ENCODE results near the gene NR2F1-AS1.
A peak's percentile ranks its signal among the peaks of the same experiment; 100 is the strongest.

Gene NR2F1-AS1

GRCh38 chr5:93580927-93581445, at the start of gene NR2F1-AS1:
TSS of gene NR2F1-AS1 (minus strand) at chr5:93581219.
- DNase-seq (ENCODE audit: low read depth in 2 of 2): no peak

GRCh38 chr5:93626801-93627200, 45.8 kb upstream of the NR2F1-AS1 start:
- no peak for DNase-seq (ENCODE audit: low read depth in 2 of 2)

GRCh38 chr5:93623153-93623552, 42.1 kb upstream of the NR2F1-AS1 start:
- no peak for DNase-seq (ENCODE audit: low read depth in 2 of 2)

- no peak for DNase-seq (ENCODE audit: low read depth in 2 of 2)
Measured at GRCh38 chr5:93622240-93622885, 41.3 kb upstream of the NR2F1-AS1 start.

GRCh38 chr5:93621327-93621798, 40.3 kb upstream of the NR2F1-AS1 start:
- DNase-seq (ENCODE audit: low read depth in 2 of 2): no peak

GRCh38 chr5:93620487-93621326, 39.7 kb upstream of the NR2F1-AS1 start:
- peak in 1 of 2 donors; percentile 33 for DNase-seq (ENCODE audit: low read depth in 2 of 2)

GRCh38 chr5:93616538-93617174, 35.6 kb upstream of the NR2F1-AS1 start:
- no peak for DNase-seq (ENCODE audit: low read depth in 2 of 2)

- DNase-seq (ENCODE audit: low read depth in 2 of 2): no peak
Measured at GRCh38 chr5:93612855-93613243, 31.8 kb upstream of the NR2F1-AS1 start.

- no peak for DNase-seq (ENCODE audit: low read depth in 2 of 2)
Measured at GRCh38 chr5:93611976-93612854, 31.2 kb upstream of the NR2F1-AS1 start.

- DNase-seq (ENCODE audit: low read depth in 2 of 2): no peak
Measured at GRCh38 chr5:93611273-93611975, 30.4 kb upstream of the NR2F1-AS1 start.

GRCh38 chr5:93610581-93611272, 29.7 kb upstream of the NR2F1-AS1 start:
- DNase-seq (ENCODE audit: low read depth in 2 of 2): no peak

GRCh38 chr5:93609762-93610161, 28.7 kb upstream of the NR2F1-AS1 start:
- no peak for DNase-seq (ENCODE audit: low read depth in 2 of 2)

GRCh38 chr5:93608855-93609254, 27.8 kb upstream of the NR2F1-AS1 start:
- no peak for DNase-seq (ENCODE audit: low read depth in 2 of 2)

- no peak for DNase-seq (ENCODE audit: low read depth in 2 of 2)
Measured at GRCh38 chr5:93607367-93608258, 26.6 kb upstream of the NR2F1-AS1 start.

GRCh38 chr5:93606382-93606752, 25.3 kb upstream of the NR2F1-AS1 start:
- DNase-seq (ENCODE audit: low read depth in 2 of 2): no peak

GRCh38 chr5:93604644-93605515, 23.9 kb upstream of the NR2F1-AS1 start:
- no peak for DNase-seq (ENCODE audit: low read depth in 2 of 2)

- DNase-seq (ENCODE audit: low read depth in 2 of 2): no peak
Measured at GRCh38 chr5:93603793-93604643, 23.0 kb upstream of the NR2F1-AS1 start.
